ENCODE results near the gene ARPC3. TPM values are rescaled to one million over a fixed set of nuclear protein-coding genes. Genes with fewer than 3 reads are reported as not detected.
A peak's percentile ranks its signal among the peaks of the same experiment; 100 is the strongest.

Gene ARPC3
- total and polyA plus RNA-seq, 9 of the 15 experiments (the other 6 are each of a cell fraction or from before 2014, with no cell fraction given) = 74.2 to 575 (median 345) TPM

GRCh38 chr12:110449799-110450497 is at the start of gene ARPC3 (continued):
- TF ChIP-seq ZNF766 (CRISPR knock-in tag; conservative IDR thresholded peaks at IDR 0.05) = no peak
- no peak for TF ChIP-seq TSC22D4 (tag; IDR thresholded peaks at IDR 0.05)
- TF ChIP-seq, protein P1, sequence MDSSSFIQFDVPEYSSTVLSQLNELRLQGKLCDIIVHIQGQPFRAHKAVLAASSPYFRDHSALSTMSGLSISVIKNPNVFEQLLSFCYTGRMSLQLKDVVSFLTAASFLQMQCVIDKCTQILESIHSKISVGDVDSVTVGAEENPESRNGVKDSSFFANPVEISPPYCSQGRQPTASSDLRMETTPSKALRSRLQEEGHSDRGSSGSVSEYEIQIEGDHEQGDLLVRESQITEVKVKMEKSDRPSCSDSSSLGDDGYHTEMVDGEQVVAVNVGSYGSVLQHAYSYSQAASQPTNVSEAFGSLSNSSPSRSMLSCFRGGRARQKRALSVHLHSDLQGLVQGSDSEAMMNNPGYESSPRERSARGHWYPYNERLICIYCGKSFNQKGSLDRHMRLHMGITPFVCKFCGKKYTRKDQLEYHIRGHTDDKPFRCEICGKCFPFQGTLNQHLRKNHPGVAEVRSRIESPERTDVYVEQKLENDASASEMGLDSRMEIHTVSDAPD (CRISPR knock-in tag; IDR thresholded peaks at IDR 0.05) = no peak
- peak; percentile 48; the same call in 1 of the 2 replicates for TF ChIP-seq PKNOX1 (IDR thresholded peaks at IDR 0.05)
- TF ChIP-seq ZNF695 (CRISPR knock-in tag; IDR thresholded peaks at IDR 0.05) = no peak
- no peak for TF ChIP-seq MTA1 (IDR thresholded peaks at IDR 0.05; ENCODE audit: borderline replicate concordance)
- TF ChIP-seq PHB (CRISPR knock-in tag; IDR thresholded peaks at IDR 0.05) = peak; percentile 50; the same call in 1 of the 2 replicates
- TF ChIP-seq, protein P2, sequence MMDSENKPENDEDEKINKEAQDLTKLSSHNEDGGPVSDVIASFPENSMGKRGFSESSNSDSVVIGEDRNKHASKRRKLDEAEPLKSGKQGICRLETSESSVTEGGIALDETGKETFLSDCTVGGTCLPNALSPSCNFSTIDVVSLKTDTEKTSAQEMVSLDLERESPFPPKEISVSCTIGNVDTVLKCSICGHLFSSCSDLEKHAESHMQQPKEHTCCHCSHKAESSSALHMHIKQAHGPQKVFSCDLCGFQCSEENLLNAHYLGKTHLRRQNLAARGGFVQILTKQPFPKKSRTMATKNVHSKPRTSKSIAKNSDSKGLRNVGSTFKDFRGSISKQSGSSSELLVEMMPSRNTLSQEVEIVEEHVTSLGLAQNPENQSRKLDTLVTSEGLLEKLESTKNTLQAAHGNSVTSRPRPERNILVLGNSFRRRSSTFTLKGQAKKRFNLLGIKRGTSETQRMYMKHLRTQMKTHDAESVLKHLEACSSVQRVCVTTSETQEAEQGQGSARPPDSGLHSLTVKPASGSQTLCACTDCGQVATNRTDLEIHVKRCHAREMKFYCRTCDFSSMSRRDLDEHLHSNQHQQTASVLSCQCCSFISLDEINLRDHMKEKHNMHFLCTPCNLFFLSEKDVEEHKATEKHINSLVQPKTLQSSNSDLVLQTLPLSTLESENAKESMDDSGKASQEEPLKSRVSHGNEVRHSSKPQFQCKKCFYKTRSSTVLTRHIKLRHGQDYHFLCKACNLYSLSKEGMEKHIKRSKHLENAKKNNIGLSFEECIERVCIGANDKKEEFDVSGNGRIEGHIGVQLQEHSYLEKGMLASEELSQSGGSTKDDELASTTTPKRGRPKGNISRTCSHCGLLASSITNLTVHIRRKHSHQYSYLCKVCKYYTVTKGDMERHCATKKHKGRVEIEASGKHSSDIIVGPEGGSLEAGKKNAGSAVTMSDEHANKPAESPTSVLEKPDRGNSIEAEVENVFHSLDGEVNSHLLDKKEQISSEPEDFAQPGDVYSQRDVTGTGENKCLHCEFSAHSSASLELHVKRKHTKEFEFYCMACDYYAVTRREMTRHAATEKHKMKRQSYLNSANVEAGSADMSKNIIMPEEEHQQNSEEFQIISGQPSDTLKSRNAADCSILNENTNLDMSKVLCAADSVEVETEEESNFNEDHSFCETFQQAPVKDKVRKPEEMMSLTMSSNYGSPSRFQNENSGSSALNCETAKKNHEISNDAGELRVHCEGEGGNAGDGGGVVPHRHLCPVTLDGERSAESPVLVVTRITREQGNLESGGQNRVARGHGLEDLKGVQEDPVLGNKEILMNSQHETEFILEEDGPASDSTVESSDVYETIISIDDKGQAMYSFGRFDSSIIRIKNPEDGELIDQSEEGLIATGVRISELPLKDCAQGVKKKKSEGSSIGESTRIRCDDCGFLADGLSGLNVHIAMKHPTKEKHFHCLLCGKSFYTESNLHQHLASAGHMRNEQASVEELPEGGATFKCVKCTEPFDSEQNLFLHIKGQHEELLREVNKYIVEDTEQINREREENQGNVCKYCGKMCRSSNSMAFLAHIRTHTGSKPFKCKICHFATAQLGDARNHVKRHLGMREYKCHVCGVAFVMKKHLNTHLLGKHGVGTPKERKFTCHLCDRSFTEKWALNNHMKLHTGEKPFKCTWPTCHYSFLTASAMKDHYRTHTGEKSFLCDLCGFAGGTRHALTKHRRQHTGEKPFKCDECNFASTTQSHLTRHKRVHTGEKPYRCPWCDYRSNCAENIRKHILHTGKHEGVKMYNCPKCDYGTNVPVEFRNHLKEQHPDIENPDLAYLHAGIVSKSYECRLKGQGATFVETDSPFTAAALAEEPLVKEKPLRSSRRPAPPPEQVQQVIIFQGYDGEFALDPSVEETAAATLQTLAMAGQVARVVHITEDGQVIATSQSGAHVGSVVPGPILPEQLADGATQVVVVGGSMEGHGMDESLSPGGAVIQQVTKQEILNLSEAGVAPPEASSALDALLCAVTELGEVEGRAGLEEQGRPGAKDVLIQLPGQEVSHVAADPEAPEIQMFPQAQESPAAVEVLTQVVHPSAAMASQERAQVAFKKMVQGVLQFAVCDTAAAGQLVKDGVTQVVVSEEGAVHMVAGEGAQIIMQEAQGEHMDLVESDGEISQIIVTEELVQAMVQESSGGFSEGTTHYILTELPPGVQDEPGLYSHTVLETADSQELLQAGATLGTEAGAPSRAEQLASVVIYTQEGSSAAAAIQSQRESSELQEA (IDR thresholded peaks at IDR 0.05; ENCODE audit: low read depth) = no peak
- TF ChIP-seq TFAM (CRISPR knock-in tag; conservative IDR thresholded peaks at IDR 0.05) = no peak
- TF ChIP-seq ZNF263 (CRISPR knock-in tag; IDR thresholded peaks at IDR 0.05; ENCODE audit: borderline replicate concordance) = peak; percentile 43; the same call in 1 of the 2 replicates
- TF ChIP-seq NFXL1 (CRISPR knock-in tag; IDR thresholded peaks at IDR 0.05) = no peak
- no peak for TF ChIP-seq ZNF253 (CRISPR knock-in tag; conservative IDR thresholded peaks at IDR 0.05)
- TF ChIP-seq CTCF (IDR thresholded peaks at IDR 0.05 in 2 of 3, conservative IDR thresholded peaks at IDR 0.05 in 1 of 3; ENCODE audit: insufficient read depth in 2 of 3, low read depth in 1 of 3, low read length in 3 of 3) = peak; percentile 94 to 97 (median 95)
